Astrocyte (in vitro differentiated cells and primary cell): ENCODE data around the gene FHIT. TPM values are rescaled to one million over a fixed set of nuclear protein-coding genes. Genes with fewer than 3 reads are reported as not detected.

Experiments used
- DNase-seq: peaks from one replicate; pipeline ENCODE4 v3.0.0-alpha.2; 2010; ENCODE audit warnings: low read depth
- FAIRE-seq: peaks from 2 replicates; lab custom pipeline; 2011; peaks lifted over from hg19 to GRCh38; lab: Jason Lieb, UNC
- H2AFZ ChIP-seq: 2 replicates; pipeline ENCODE4 v1.6.0; 2012; ENCODE audit warnings: low read depth, low read length, inconsistent platforms
- H3K27ac ChIP-seq: 2 replicates; pipeline ENCODE4 v1.5.1; 2011; ENCODE audit warnings: low read depth, low read length, inconsistent platforms
- H3K27me3 ChIP-seq: 2 replicates; pipeline ENCODE4 v1.6.0; 2011; ENCODE audit warnings: low read length, inconsistent platforms; ENCODE audit not compliant: insufficient read depth
- H3K36me3 ChIP-seq: 2 replicates; pipeline ENCODE4 v1.5.1; 2011; ENCODE audit warnings: low read length, inconsistent platforms; ENCODE audit not compliant: insufficient read depth
- H3K4me1 ChIP-seq: 2 replicates; pipeline ENCODE4 v1.5.1; 2011; ENCODE audit warnings: low read length, inconsistent platforms; ENCODE audit not compliant: insufficient read depth
- H3K4me2 ChIP-seq: 2 replicates; pipeline ENCODE4 v1.6.0; 2012; ENCODE audit warnings: low read length, inconsistent platforms
- H3K4me3 ChIP-seq: 2 replicates; pipeline ENCODE4 v1.5.1; 2011; ENCODE audit warnings: low read depth, mild to moderate bottlenecking, low read length, inconsistent platforms; ENCODE audit not compliant: insufficient read depth
- H3K79me2 ChIP-seq: 2 replicates; pipeline ENCODE4 v1.6.0; 2012; ENCODE audit warnings: mild to moderate bottlenecking, low read length, inconsistent platforms; ENCODE audit not compliant: insufficient read depth
- H3K9ac ChIP-seq: 2 replicates; pipeline ENCODE4 v1.6.0; 2012; ENCODE audit warnings: mild to moderate bottlenecking, low read length, inconsistent platforms
- H3K9me3 ChIP-seq: 2 replicates; pipeline ENCODE4 v1.5.1; 2012; ENCODE audit warnings: low read depth, mild to moderate bottlenecking, low read length, inconsistent platforms; ENCODE audit not compliant: insufficient read depth
- H4K20me1 ChIP-seq: 2 replicates; pipeline ENCODE4 v1.6.0; 2012; ENCODE audit warnings: low read length, inconsistent platforms; ENCODE audit not compliant: insufficient read depth
- H3K27ac Mint-ChIP-seq: one replicate; pipeline ENCODE4 v1.8.0; 2021; ENCODE audit warnings: mild to moderate bottlenecking, mixed read lengths; ENCODE audit not compliant: unreplicated experiment
- H3K27me3 Mint-ChIP-seq: one replicate; pipeline ENCODE4 v1.8.0; 2021; ENCODE audit warnings: low read depth, mixed read lengths; ENCODE audit not compliant: unreplicated experiment
- H3K36me3 Mint-ChIP-seq: one replicate; pipeline ENCODE4 v1.8.0; 2021; ENCODE audit warnings: low read depth, mixed read lengths; ENCODE audit not compliant: unreplicated experiment
- H3K4me1 Mint-ChIP-seq: one replicate; pipeline ENCODE4 v1.8.0; 2021; ENCODE audit warnings: low read depth, mixed read lengths; ENCODE audit not compliant: unreplicated experiment
- H3K4me3 Mint-ChIP-seq: one replicate; pipeline ENCODE4 v1.8.0; 2021; ENCODE audit warnings: mild to moderate bottlenecking, moderate library complexity, mixed read lengths; ENCODE audit not compliant: unreplicated experiment
- H3K9me3 Mint-ChIP-seq: one replicate; pipeline ENCODE4 v1.8.0; 2021; ENCODE audit warnings: mild to moderate bottlenecking, mixed read lengths; ENCODE audit not compliant: unreplicated experiment
- CTCF ChIP-seq: IDR thresholded peaks from 2 replicates; pipeline ENCODE4 v1.5.1; 2011; ENCODE audit warnings: low read depth, mild to moderate bottlenecking, inconsistent platforms, low read length, moderate library complexity; ENCODE audit not compliant: insufficient read depth
- EZH2 ChIP-seq: IDR thresholded peaks from 2 replicates; pipeline ENCODE4 v1.6.1; 2012; ENCODE audit warnings: mild to moderate bottlenecking, low read length, inconsistent platforms; ENCODE audit not compliant: insufficient read depth
- total RNA-seq: library from RNA; stranded (reverse); gene quantifications from 2 replicates; pipeline ENCODE4 v1.2.1, GENCODE V29; 2021

FHIT gene
- total RNA-seq, 1 donor from 2014 or later, result 6.7 TPM

DNA sequence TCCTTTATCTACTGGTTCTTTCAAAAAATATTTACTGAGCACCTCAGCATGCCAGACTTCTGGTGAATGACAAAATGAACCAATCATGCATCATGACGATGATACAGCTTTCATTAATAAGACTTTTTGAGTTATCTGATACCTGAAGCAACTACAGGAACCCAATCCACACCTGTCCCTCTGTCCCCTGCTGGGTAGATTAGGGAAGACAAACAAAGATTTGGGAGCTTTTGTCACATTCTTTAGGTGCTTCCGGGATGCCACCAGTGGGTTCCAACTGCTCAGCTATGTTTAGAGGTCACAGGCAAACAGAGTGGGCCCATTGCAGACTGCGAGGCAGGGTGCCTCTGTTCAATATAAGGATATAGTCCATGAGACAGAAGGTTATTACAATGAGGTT, 1180.9 kb downstream of the FHIT start:
- DNase-seq, result no peak
- no peaks in the 10 kb centered on the region for H4K20me1 ChIP-seq
- no peaks in the 10 kb centered on the region for H3K27me3 ChIP-seq
- H3K9ac ChIP-seq, result no peak overlapping the region
- H3K4me1 Mint-ChIP-seq, result peaks cover 5% of the 10 kb centered on the region
- FAIRE-seq, result no peak
- no peaks in the 10 kb centered on the region for H3K27me3 Mint-ChIP-seq
- H3K36me3 Mint-ChIP-seq, result no peaks in the 10 kb centered on the region
- no peaks in the 10 kb centered on the region for H3K9me3 Mint-ChIP-seq
- no peak overlapping the region for H3K27ac Mint-ChIP-seq
- no peak overlapping the region for H3K4me3 Mint-ChIP-seq
- H3K27ac ChIP-seq, result no peak overlapping the region
- H3K4me2 ChIP-seq, result no peak overlapping the region
- H3K79me2 ChIP-seq, result no peaks in the 10 kb centered on the region
- H3K4me1 ChIP-seq, result peaks cover 3% of the 10 kb centered on the region
- H3K36me3 ChIP-seq, result no peaks in the 10 kb centered on the region
- H2AFZ ChIP-seq, result no peak overlapping the region
- no peak overlapping the region for H3K4me3 ChIP-seq
- no peak for TF ChIP-seq EZH2
- no peak for TF ChIP-seq CTCF
- no peaks in the 10 kb centered on the region for H3K9me3 ChIP-seq

- Mint-ChIP-seq H3K27me3 (no peaks in the 10 kb centered on the region), H3K36me3 (no peaks in the 10 kb centered on the region), H3K9me3 (no peaks in the 10 kb centered on the region), H3K27ac (peak overlapping the region; percentile 73), H3K4me1 (peaks cover 18% of the 10 kb centered on the region), H3K4me3 (no peak overlapping the region)
- no peak overlapping the region for H2AFZ ChIP-seq
- FAIRE-seq (no peak), DNase-seq (no peak)
- no peaks in the 10 kb centered on the region for H3K9me3 ChIP-seq
- no peaks in the 10 kb centered on the region for H4K20me1 ChIP-seq
- no peaks in the 10 kb centered on the region for H3K27me3 ChIP-seq
- no peaks in the 10 kb centered on the region for H3K36me3 ChIP-seq
- TF ChIP-seq CTCF (no peak), EZH2 (no peak)
- no peak overlapping the region for H3K9ac ChIP-seq
- H3K4me3 ChIP-seq, result no peak overlapping the region
- no peak overlapping the region for H3K27ac ChIP-seq
- peaks cover 14% of the 10 kb centered on the region for H3K4me1 ChIP-seq
- H3K79me2 ChIP-seq, result no peaks in the 10 kb centered on the region
- H3K4me2 ChIP-seq, result peak overlapping the region; percentile 19
Observed at GRCh38 chr3:60065227-60065868, 1185.9 kb downstream of the FHIT start.
